ENCODE measurements around the gene SMARCA2.

SMARCA2 gene

DNA sequence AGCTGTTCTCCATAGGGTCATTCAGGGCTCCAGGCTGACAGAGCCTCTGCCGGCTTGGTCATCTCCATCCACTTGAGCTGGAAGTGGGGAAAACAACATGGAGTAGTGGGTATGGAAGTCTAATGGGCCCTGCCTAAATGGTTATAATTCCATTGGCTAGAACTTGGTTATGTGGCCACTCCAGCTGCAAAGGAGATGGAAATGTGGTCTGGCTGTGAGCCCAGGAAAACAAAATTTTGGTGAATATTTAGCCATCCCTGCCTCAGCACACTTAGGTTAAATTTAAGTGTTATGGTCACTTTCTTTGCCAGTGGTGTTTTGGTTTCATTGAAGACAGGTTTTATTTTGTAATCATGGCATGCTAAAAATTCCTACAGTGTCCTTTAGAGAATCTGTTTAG is 112.3 kb downstream of the SMARCA2 start:
- Histone ChIP-seq H2AFZ (ENCODE audit: low read depth) (no peak overlapping the region), H4K20me1 (ENCODE audit: insufficient read depth) (0 out of 2 replicates have a peak, but pooled peaks cover 17% of the 10 kb centered on the region), H3K27me3 (ENCODE audit: insufficient read depth, low read depth) (no peaks in the 10 kb centered on the region), H3K4me1 (ENCODE audit: low read depth, poor library complexity, severe bottlenecking) (peaks cover 27% of the 10 kb centered on the region), H3K27ac (no peak overlapping the region), H3K4me2 (no peak overlapping the region; the same call in 1 of the 2 replicates), H3K36me3 (ENCODE audit: insufficient read depth) (peaks cover 4% of the 10 kb centered on the region; the same call in 1 of the 2 replicates), H3K4me3 (IDR thresholded peaks at IDR 0.05; ENCODE audit: insufficient read depth, low read depth, low read length) (no peak overlapping the region), H3K9ac (no peak overlapping the region), H3K79me2 (ENCODE audit: insufficient read depth, low read depth) (peaks cover 40% of the 10 kb centered on the region)
- TF ChIP-seq, protein P1, sequence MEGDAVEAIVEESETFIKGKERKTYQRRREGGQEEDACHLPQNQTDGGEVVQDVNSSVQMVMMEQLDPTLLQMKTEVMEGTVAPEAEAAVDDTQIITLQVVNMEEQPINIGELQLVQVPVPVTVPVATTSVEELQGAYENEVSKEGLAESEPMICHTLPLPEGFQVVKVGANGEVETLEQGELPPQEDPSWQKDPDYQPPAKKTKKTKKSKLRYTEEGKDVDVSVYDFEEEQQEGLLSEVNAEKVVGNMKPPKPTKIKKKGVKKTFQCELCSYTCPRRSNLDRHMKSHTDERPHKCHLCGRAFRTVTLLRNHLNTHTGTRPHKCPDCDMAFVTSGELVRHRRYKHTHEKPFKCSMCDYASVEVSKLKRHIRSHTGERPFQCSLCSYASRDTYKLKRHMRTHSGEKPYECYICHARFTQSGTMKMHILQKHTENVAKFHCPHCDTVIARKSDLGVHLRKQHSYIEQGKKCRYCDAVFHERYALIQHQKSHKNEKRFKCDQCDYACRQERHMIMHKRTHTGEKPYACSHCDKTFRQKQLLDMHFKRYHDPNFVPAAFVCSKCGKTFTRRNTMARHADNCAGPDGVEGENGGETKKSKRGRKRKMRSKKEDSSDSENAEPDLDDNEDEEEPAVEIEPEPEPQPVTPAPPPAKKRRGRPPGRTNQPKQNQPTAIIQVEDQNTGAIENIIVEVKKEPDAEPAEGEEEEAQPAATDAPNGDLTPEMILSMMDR (conservative IDR thresholded peaks at IDR 0.05; ENCODE audit: low read depth, low read length): no peak

DNA sequence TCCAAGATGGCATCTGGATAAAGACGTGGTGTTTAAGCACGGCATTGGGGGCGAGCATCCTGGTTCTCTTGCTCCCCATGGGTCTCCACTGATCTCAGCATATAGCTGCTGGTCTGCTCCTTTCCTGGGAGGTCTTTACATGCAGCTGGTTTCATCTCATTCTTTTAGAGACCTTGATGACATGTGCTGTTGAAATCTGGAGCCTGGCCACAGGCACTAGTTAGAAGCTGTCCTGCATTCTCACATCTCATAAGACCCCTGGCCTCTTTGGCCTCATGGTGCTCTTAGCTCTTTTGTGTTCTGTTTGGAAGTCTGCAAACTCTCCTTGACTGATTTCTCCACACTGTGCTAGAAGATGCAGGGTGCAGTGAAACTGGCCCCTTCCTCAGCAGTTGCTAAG is 113.0 kb downstream of the SMARCA2 start:
- Histone ChIP-seq H2AFZ (ENCODE audit: low read depth) (no peak overlapping the region), H3K4me3 (IDR thresholded peaks at IDR 0.05; ENCODE audit: insufficient read depth, low read depth, low read length) (no peak overlapping the region), H3K79me2 (ENCODE audit: insufficient read depth, low read depth) (peaks cover 40% of the 10 kb centered on the region), H3K27me3 (ENCODE audit: insufficient read depth, low read depth) (no peaks in the 10 kb centered on the region), H3K9ac (no peak overlapping the region), H3K4me1 (ENCODE audit: low read depth, poor library complexity, severe bottlenecking) (peaks cover 27% of the 10 kb centered on the region), H3K4me2 (no peak overlapping the region), H4K20me1 (ENCODE audit: insufficient read depth) (0 out of 2 replicates have a peak, but pooled peaks cover 19% of the 10 kb centered on the region), H3K36me3 (ENCODE audit: insufficient read depth) (peaks cover 4% of the 10 kb centered on the region; the same call in 1 of the 2 replicates), H3K27ac (no peak overlapping the region)
- TF ChIP-seq, protein P1 (conservative IDR thresholded peaks at IDR 0.05; ENCODE audit: low read depth, low read length): no peak

DNA sequence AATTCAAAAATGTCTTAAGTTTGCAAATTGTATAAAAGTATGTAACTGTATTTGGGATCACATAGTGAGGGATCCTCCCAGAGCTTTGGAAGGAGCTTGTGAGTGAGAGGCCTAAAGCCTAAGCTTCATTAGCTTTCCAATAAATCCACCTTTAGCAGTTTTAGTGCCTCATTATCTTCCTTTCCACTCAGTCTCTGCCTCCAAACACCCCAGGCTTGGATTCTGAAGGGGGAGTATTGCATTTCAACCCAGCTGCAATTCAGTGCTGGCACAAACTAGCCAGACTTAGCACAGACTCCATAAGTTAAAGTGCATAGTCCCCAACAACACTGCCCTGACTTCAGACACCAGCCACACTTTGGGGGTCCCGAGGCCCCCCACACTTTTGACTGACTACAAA is 113.5 kb downstream of the SMARCA2 start:
- H4K20me1 ChIP-seq (ENCODE audit: insufficient read depth): 0 out of 2 replicates have a peak, but pooled peaks cover 19% of the 10 kb centered on the region
- H3K36me3 ChIP-seq (ENCODE audit: insufficient read depth): peaks cover 4% of the 10 kb centered on the region; the same call in 1 of the 2 replicates
- no peak overlapping the region for H3K4me3 ChIP-seq (IDR thresholded peaks at IDR 0.05; ENCODE audit: insufficient read depth, low read depth, low read length)
- H3K4me2 ChIP-seq: no peak overlapping the region
- TF ChIP-seq, protein P1 (conservative IDR thresholded peaks at IDR 0.05; ENCODE audit: low read depth, low read length): no peak
- no peak overlapping the region for H2AFZ ChIP-seq (ENCODE audit: low read depth)
- H3K9ac ChIP-seq: no peak overlapping the region
- no peak overlapping the region for H3K27ac ChIP-seq
- peaks cover 27% of the 10 kb centered on the region for H3K4me1 ChIP-seq (ENCODE audit: low read depth, poor library complexity, severe bottlenecking)
- H3K27me3 ChIP-seq (ENCODE audit: insufficient read depth, low read depth): no peaks in the 10 kb centered on the region
- H3K79me2 ChIP-seq (ENCODE audit: insufficient read depth, low read depth): peaks cover 45% of the 10 kb centered on the region

DNA sequence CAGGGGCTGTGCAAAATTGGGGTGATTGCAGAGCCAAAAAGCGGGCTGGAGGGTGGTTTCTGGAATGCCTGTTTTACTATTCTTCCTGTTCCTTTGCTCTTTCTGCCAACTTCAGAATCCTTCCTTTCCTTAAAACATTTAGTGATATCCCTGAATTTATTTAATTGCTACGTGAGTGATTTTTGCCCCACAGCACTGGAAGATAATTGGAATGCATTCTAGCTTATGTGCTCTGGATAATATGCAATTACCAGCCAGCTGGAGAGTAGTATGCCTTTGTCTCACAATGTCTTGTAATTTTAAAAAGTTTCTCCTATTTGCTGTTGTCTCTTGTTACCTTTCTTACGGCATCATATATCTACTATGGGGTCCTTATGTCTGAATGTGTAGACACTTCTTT is 115.8 kb downstream of the SMARCA2 start:
- Histone ChIP-seq H3K4me3 (IDR thresholded peaks at IDR 0.05; ENCODE audit: insufficient read depth, low read depth, low read length) (no peak overlapping the region), H3K36me3 (ENCODE audit: insufficient read depth) (no peaks in the 10 kb centered on the region; the same call in 1 of the 2 replicates), H3K27me3 (ENCODE audit: insufficient read depth, low read depth) (no peaks in the 10 kb centered on the region), H3K9ac (no peak overlapping the region), H3K4me1 (ENCODE audit: low read depth, poor library complexity, severe bottlenecking) (peaks cover 18% of the 10 kb centered on the region), H3K79me2 (ENCODE audit: insufficient read depth, low read depth) (peaks cover 45% of the 10 kb centered on the region), H2AFZ (ENCODE audit: low read depth) (no peak overlapping the region), H4K20me1 (ENCODE audit: insufficient read depth) (0 out of 2 replicates have a peak, but pooled peaks cover 16% of the 10 kb centered on the region), H3K4me2 (no peak overlapping the region), H3K27ac (no peak overlapping the region)
- TF ChIP-seq, protein P1 (conservative IDR thresholded peaks at IDR 0.05; ENCODE audit: low read depth, low read length): no peak
